HepG2 (cell line): Measurements from ENCODE around the gene CLRN2. TPM values are rescaled to one million over a fixed set of nuclear protein-coding genes. Genes with fewer than 3 reads are reported as not detected.

Source experiments
- ASH2L ChIP-seq: fragments of 300-600, 200-600 bp; sonication (generic); IDR thresholded peaks from 2 replicates; pipeline ENCODE4 v1.7.0; 2017; ENCODE audit warnings: low read depth, mild to moderate bottlenecking, moderate library complexity, mixed read lengths, low read length; ENCODE audit not compliant: insufficient read length
- ATF7-NPFF ChIP-seq: sonication (generic); formaldehyde crosslinking; IDR thresholded peaks from 2 replicates; pipeline ENCODE4 v1.8.1; 2023; ENCODE audit warnings: mild to moderate bottlenecking, low read depth, missing genetic modification reagents, moderate library complexity
- CREM ChIP-seq, 2 experiments: sonication (generic) in 1 of 2; formaldehyde crosslinking in 1 of 2; IDR thresholded peaks; 2 replicates each; pipeline versions ENCODE4 v1.4.0 to v1.6.1; 2016 to 2020; ENCODE audit warnings: antibody characterized with exemption in 1 of 2, mild to moderate bottlenecking in 1 of 2, missing genetic modification reagents in 1 of 2
- NCOA2 ChIP-seq: sonication (generic); formaldehyde crosslinking; IDR thresholded peaks from 2 replicates; pipeline ENCODE4 v1.8.0; 2022; ENCODE audit warnings: inconsistent platforms
- NCOR1 ChIP-seq: fragments of 200-600 bp; sonication (generic); IDR thresholded peaks from 2 replicates; pipeline ENCODE4 v1.7.0; 2017; ENCODE audit warnings: antibody characterized with exemption, low read length, borderline replicate concordance
- NFIC ChIP-seq: IDR thresholded peaks from 2 replicates; pipeline ENCODE4 v1.6.1; 2012; ENCODE audit warnings: mild to moderate bottlenecking, low read length, inconsistent platforms
- RARA ChIP-seq: IDR thresholded peaks from 2 replicates; pipeline ENCODE4 v1.6.1; 2016; ENCODE audit warnings: missing genetic modification reagents, missing compliant biosample characterization
- SOX13 ChIP-seq, 3 experiments: fragments of 450-650 bp in 1 of 3; sonication (generic) in 1 of 3; formaldehyde crosslinking in 1 of 3; IDR thresholded peaks in 2 of 3; conservative IDR thresholded peaks in 1 of 3; 2 replicates each; pipeline versions ENCODE4 v1.5.0 to v1.6.1; 2016 to 2020; ENCODE audit warnings: antibody characterized with exemption in 1 of 3, mild to moderate bottlenecking in 1 of 3, missing compliant biosample characterization in 1 of 3, missing genetic modification reagents in 1 of 3, moderate library complexity in 1 of 3
- SOX5 ChIP-seq: IDR thresholded peaks from 2 replicates; pipeline ENCODE4 v1.6.1; 2016; ENCODE audit warnings: borderline replicate concordance
- TARDBP ChIP-seq: sonication (generic); formaldehyde crosslinking; IDR thresholded peaks from 2 replicates; pipeline ENCODE4 v1.8.0; 2022; ENCODE audit warnings: mild to moderate bottlenecking, missing genetic modification reagents
- TBX2 ChIP-seq: sonication (generic); formaldehyde crosslinking; IDR thresholded peaks from 2 replicates; pipeline ENCODE4 v1.5.0; 2020; ENCODE audit warnings: missing genetic modification reagents, mild to moderate bottlenecking, borderline replicate concordance
- TBX3 ChIP-seq: fragments of 450-650 bp; IDR thresholded peaks from 2 replicates; pipeline ENCODE4 v1.6.1; 2017; ENCODE audit warnings: antibody characterized with exemption, mild to moderate bottlenecking, inconsistent platforms, borderline replicate concordance
- YEATS2 ChIP-seq: sonication (generic); formaldehyde crosslinking; IDR thresholded peaks from 2 replicates; pipeline ENCODE4 v1.4.0; 2020; ENCODE audit warnings: missing genetic modification reagents, borderline replicate concordance
- ZFP36L1 ChIP-seq: sonication (generic); formaldehyde crosslinking; IDR thresholded peaks from 2 replicates; pipeline ENCODE4 v1.8.0; 2022; ENCODE audit warnings: mild to moderate bottlenecking, missing genetic modification reagents, moderate library complexity
- ZMYM4 ChIP-seq: sonication (generic); formaldehyde crosslinking; IDR thresholded peaks from 2 replicates; pipeline ENCODE4 v1.8.1; 2023; ENCODE audit warnings: mild to moderate bottlenecking, missing genetic modification reagents
- ZNF10 ChIP-seq: sonication (generic); formaldehyde crosslinking; IDR thresholded peaks from 2 replicates; pipeline ENCODE4 v1.4.0; 2020; ENCODE audit warnings: mild to moderate bottlenecking, low read depth, missing genetic modification reagents, borderline replicate concordance
- ZNF382 ChIP-seq: sonication (generic); formaldehyde crosslinking; IDR thresholded peaks from 2 replicates; pipeline ENCODE4 v1.5.0; 2020; ENCODE audit warnings: missing genetic modification reagents, mild to moderate bottlenecking, borderline replicate concordance
- ZNF660 ChIP-seq: sonication (generic); formaldehyde crosslinking; IDR thresholded peaks from 2 replicates; pipeline ENCODE4 v1.5.1; 2020; ENCODE audit warnings: mild to moderate bottlenecking, low read depth, missing genetic modification reagents, borderline replicate concordance
- ZNF788 ChIP-seq: sonication (generic); formaldehyde crosslinking; IDR thresholded peaks from 2 replicates; pipeline ENCODE4 v1.5.0; 2020; ENCODE audit warnings: mild to moderate bottlenecking, missing genetic modification reagents, borderline replicate concordance
- polyA plus RNA-seq, 8 experiments: library from polyadenylated mRNA; depleted of rRNA in 3 of 8; stranded (reverse) in 7 of 8; unstranded in 1 of 8; fragments of >200 nt; fragmentation: Illumina TruSeq in 4 of 8; extraction: Trizol in 4 of 8; gene quantifications; 2 replicates each; pipeline versions ENCODE4 v1.2.1 to v1.2.3, GENCODE V29; 2011 to 2016; ENCODE audit warnings: low read depth in 4 of 8, missing spikeins in 1 of 8, mixed read lengths in 1 of 8; ENCODE audit not compliant: insufficient read depth in 1 of 8
- total RNA-seq, 5 experiments: library from RNA; depleted of rRNA; stranded (reverse); fragments of >200 nt; fragmentation: Illumina TruSeq; extraction: Trizol; gene quantifications; 2 replicates each; pipeline ENCODE4 v1.2.3, GENCODE V29; 2016; ENCODE audit warnings: low read depth in 1 of 5
- TF ChIP-seq, protein P1 (sequence below): IDR thresholded peaks from 2 replicates; pipeline ENCODE4 v1.6.1; 2012; ENCODE audit warnings: low read depth, low read length, improper control_type of control experiment
- TF ChIP-seq, protein P2 (sequence below): sonication (generic); formaldehyde crosslinking; IDR thresholded peaks from 2 replicates; pipeline ENCODE4 v1.4.0; 2020; ENCODE audit warnings: missing genetic modification reagents
- TF ChIP-seq, protein P3 (sequence below): IDR thresholded peaks from 2 replicates; pipeline ENCODE4 v1.4.0; 2020; ENCODE audit warnings: mild to moderate bottlenecking, missing genetic modification reagents

CLRN2 gene
- total and polyA plus RNA-seq, 2 of the 13 experiments (the other 11 are each of a cell fraction or from before 2014, with no cell fraction given) = not detected

DNA sequence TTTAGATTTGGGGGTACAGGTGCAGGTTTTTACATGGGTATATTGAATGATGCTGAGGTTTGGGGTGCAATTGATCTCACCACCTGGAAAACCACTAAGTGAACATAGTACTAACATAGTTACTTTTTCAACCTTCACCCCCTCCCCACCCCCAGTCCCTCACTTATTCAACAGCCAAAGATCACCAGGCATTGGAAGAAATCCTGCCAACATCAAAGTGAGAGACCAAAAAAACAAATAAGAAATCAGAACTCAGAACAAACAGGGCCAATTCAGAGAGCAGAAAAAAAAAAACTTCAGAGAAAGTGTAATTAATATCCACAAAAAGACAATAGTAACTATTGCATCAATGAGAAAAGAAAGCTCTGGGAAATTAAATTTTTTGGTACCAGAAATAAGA lies 41.5 kb downstream of the CLRN2 start (continued):
- peak; percentile 55 for TF ChIP-seq ASH2L
- TF ChIP-seq NCOR1 = peak; percentile 81; the same call in 1 of the 2 replicates
- TF ChIP-seq SOX5 = peak; percentile 73; the same call in 1 of the 2 replicates
- peak; percentile 49; the same call in 1 of the 2 replicates for TF ChIP-seq ZFP36L1 (CRISPR knock-in tag)
- TF ChIP-seq YEATS2 (CRISPR knock-in tag) = no peak
- peak; percentile 33; the same call in 1 of the 2 replicates for TF ChIP-seq TARDBP (CRISPR knock-in tag)
- no peak for TF ChIP-seq ATF7-NPFF (CRISPR knock-in tag)
- TF ChIP-seq NCOA2 = peak; percentile 54; the same call in 1 of the 2 replicates
- no peak for TF ChIP-seq ZNF10
- TF ChIP-seq, protein P1, sequence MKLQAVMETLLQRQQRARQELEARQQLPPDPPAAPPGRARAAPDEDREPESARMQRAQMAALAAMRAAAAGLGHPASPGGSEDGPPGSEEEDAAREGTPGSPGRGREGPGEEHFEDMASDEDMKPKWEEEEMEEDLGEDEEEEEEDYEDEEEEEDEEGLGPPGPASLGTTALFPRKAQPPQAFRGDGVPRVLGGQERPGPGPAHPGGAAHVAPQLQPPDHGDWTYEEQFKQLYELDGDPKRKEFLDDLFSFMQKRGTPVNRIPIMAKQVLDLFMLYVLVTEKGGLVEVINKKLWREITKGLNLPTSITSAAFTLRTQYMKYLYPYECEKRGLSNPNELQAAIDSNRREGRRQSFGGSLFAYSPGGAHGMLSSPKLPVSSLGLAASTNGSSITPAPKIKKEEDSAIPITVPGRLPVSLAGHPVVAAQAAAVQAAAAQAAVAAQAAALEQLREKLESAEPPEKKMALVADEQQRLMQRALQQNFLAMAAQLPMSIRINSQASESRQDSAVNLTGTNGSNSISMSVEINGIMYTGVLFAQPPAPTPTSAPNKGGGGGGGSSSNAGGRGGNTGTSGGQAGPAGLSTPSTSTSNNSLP = peak; percentile 79; the same call in 1 of the 2 replicates
- peak; percentile 58 for TF ChIP-seq RARA (CRISPR knock-in tag)
- TF ChIP-seq SOX13 (IDR thresholded peaks at IDR 0.05) = 0 out of 2 replicates have a peak, but pooled peaks have one; percentile 25
- peak in 1 of 2 experiments; percentile 69; a peak in 1 of 4 replicates for TF ChIP-seq SOX13 (CRISPR knock-in tag; conservative IDR thresholded peaks at IDR 0.05 in 1 of 2, IDR thresholded peaks at IDR 0.05 in 1 of 2)
- no peak for TF ChIP-seq ZNF788 (CRISPR knock-in tag)
- TF ChIP-seq, protein P2, sequence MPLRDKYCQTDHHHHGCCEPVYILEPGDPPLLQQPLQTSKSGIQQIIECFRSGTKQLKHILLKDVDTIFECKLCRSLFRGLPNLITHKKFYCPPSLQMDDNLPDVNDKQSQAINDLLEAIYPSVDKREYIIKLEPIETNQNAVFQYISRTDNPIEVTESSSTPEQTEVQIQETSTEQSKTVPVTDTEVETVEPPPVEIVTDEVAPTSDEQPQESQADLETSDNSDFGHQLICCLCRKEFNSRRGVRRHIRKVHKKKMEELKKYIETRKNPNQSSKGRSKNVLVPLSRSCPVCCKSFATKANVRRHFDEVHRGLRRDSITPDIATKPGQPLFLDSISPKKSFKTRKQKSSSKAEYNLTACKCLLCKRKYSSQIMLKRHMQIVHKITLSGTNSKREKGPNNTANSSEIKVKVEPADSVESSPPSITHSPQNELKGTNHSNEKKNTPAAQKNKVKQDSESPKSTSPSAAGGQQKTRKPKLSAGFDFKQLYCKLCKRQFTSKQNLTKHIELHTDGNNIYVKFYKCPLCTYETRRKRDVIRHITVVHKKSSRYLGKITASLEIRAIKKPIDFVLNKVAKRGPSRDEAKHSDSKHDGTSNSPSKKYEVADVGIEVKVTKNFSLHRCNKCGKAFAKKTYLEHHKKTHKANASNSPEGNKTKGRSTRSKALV (CRISPR knock-in tag) = no peak
- peak; percentile 36; the same call in 1 of the 2 replicates for TF ChIP-seq TBX3
- TF ChIP-seq CREM (IDR thresholded peaks at IDR 0.05) = peak; percentile 66
- no peak for TF ChIP-seq CREM (CRISPR knock-in tag; IDR thresholded peaks at IDR 0.05)
- no peak for TF ChIP-seq ZNF660 (CRISPR knock-in tag)
- no peak for TF ChIP-seq ZNF382
- TF ChIP-seq, protein P3, sequence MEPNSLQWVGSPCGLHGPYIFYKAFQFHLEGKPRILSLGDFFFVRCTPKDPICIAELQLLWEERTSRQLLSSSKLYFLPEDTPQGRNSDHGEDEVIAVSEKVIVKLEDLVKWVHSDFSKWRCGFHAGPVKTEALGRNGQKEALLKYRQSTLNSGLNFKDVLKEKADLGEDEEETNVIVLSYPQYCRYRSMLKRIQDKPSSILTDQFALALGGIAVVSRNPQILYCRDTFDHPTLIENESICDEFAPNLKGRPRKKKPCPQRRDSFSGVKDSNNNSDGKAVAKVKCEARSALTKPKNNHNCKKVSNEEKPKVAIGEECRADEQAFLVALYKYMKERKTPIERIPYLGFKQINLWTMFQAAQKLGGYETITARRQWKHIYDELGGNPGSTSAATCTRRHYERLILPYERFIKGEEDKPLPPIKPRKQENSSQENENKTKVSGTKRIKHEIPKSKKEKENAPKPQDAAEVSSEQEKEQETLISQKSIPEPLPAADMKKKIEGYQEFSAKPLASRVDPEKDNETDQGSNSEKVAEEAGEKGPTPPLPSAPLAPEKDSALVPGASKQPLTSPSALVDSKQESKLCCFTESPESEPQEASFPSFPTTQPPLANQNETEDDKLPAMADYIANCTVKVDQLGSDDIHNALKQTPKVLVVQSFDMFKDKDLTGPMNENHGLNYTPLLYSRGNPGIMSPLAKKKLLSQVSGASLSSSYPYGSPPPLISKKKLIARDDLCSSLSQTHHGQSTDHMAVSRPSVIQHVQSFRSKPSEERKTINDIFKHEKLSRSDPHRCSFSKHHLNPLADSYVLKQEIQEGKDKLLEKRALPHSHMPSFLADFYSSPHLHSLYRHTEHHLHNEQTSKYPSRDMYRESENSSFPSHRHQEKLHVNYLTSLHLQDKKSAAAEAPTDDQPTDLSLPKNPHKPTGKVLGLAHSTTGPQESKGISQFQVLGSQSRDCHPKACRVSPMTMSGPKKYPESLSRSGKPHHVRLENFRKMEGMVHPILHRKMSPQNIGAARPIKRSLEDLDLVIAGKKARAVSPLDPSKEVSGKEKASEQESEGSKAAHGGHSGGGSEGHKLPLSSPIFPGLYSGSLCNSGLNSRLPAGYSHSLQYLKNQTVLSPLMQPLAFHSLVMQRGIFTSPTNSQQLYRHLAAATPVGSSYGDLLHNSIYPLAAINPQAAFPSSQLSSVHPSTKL (CRISPR knock-in tag) = peak; percentile 44
- TF ChIP-seq ZMYM4 = 0 out of 2 replicates have a peak, but pooled peaks have one; percentile 19
- peak; percentile 73; the same call in 1 of the 2 replicates for TF ChIP-seq NFIC
- TF ChIP-seq TBX2 (CRISPR knock-in tag) = peak; percentile 29; the same call in 1 of the 2 replicates
